ENCODE results near the gene PRDM12. TPM values are rescaled to one million over a fixed set of nuclear protein-coding genes. Genes with fewer than 3 reads are reported as not detected.

The PRDM12 gene
- total and polyA plus RNA-seq, 2 of the 8 experiments (the other 6 are each of a cell fraction or from before 2014, with no cell fraction given), result 0.14 to 0.22 TPM

GRCh38 chr9:130731355-130731754, 67.0 kb downstream of the PRDM12 start (continued):
- TF ChIP-seq CHD2 (IDR thresholded peaks at IDR 0.05; ENCODE audit: low read length) (no peak), FOSL1 (IDR thresholded peaks at IDR 0.05; ENCODE audit: insufficient read depth, low read depth, low read length) (no peak), EZH2 (IDR thresholded peaks at IDR 0.05; ENCODE audit: low read depth, low read length, severe bottlenecking) (no peak), MAFK (IDR thresholded peaks at IDR 0.05; ENCODE audit: low read depth, low read length) (no peak), JUN (IDR thresholded peaks at IDR 0.05; ENCODE audit: low read depth, low read length) (no peak), KDM5A (IDR thresholded peaks at IDR 0.05; ENCODE audit: low read length) (no peak), SP4 (IDR thresholded peaks at IDR 0.05; ENCODE audit: low read length) (no peak), NRF1 (IDR thresholded peaks at IDR 0.05; ENCODE audit: low read depth, low read length) (no peak), MAX (IDR thresholded peaks at IDR 0.05) (no peak)
